GM13976 (cell line): ENCODE measurements around the gene COL9A3.

Experiments used
- DNase-seq: peaks from one replicate; pipeline ENCODE4 v3.0.0; 2012; ENCODE audit warnings: low spot score
- CTCF ChIP-seq: IDR thresholded peaks from 2 replicates; pipeline ENCODE4 v1.5.1; 2012; ENCODE audit warnings: borderline replicate concordance, mild to moderate bottlenecking; ENCODE audit not compliant: insufficient read depth; ENCODE audit errors: extremely low read depth, missing control alignments, control extremely low read depth
- in situ Hi-C: fragments of 300-500 bp; cut with MboI; formaldehyde crosslinking; loops from one replicate; pipeline ENCODE4 v1.12.0; 2022; ENCODE audit warnings: low sequenced_read_pairs, mixed read lengths, inconsistent platforms; ENCODE audit not compliant: unreplicated experiment

The COL9A3 gene

GRCh38 chr20:62884556-62884955 lies 67.7 kb downstream of the COL9A3 start:
- TF ChIP-seq CTCF: no peak
- in situ Hi-C loops: no loop called here

GRCh38 chr20:62885046-62885895 lies 68.4 kb downstream of the COL9A3 start:
- TF ChIP-seq CTCF: no peak
- in situ Hi-C loops: no loop called here
- no peak for DNase-seq

More at GRCh38 chr20:62884556-62884955, 67.7 kb downstream of the COL9A3 start:
- no peak for DNase-seq

- no peak for TF ChIP-seq CTCF
These were observed 69.3 kb downstream of the COL9A3 start for GRCh38 chr20:62885896-62886708.

GRCh38 chr20:62886709-62887058 lies 69.8 kb downstream of the COL9A3 start:
- TF ChIP-seq CTCF: no peak
- no peak for DNase-seq
- in situ Hi-C loops: no loop called here

More at GRCh38 chr20:62885896-62886708, 69.3 kb downstream of the COL9A3 start:
- no peak for DNase-seq
- in situ Hi-C loops: no loop called here

- DNase-seq: no peak
- no peak for TF ChIP-seq CTCF
- in situ Hi-C loops: no loop called here
These were observed 70.5 kb downstream of the COL9A3 start for GRCh38 chr20:62887152-62887859.

- in situ Hi-C loops: no loop called here
- no peak for DNase-seq
- no peak for TF ChIP-seq CTCF
These were observed 71.0 kb downstream of the COL9A3 start for GRCh38 chr20:62887860-62888239.
